Ascending aorta (tissue), 2 donors: ENCODE measurements around the gene SAMD7. TPM values are rescaled to one million over a fixed set of nuclear protein-coding genes. Genes with fewer than 3 reads are reported as not detected.

Experiments used
- DNase-seq, 2 donors: peaks; one replicate each; pipeline ENCODE4 v3.0.0-alpha.2; 2019; ENCODE audit warnings: low spot score in 2 of 2
- H3K27ac ChIP-seq, 2 donors: fragments of 200-600 bp; sonication (generic); one replicate each; pipeline ENCODE4 v1.5.1; 2016 to 2017; ENCODE audit warnings: mild to moderate bottlenecking in 1 of 2
- H3K27me3 ChIP-seq: fragments of 200-600 bp; sonication (generic); one replicate; pipeline ENCODE4 v1.5.1; 2017
- H3K36me3 ChIP-seq, 2 donors: fragments of 200-600 bp; sonication (generic); one replicate each; pipeline ENCODE4 v1.5.1; 2016
- H3K4me1 ChIP-seq, 2 donors: fragments of 200-600 bp; sonication (generic); one replicate each; pipeline ENCODE4 v1.5.1; 2016 to 2017; ENCODE audit warnings: mild to moderate bottlenecking in 1 of 2
- H3K4me3 ChIP-seq, 2 donors: fragments of 200-600 bp; sonication (generic); one replicate each; pipeline ENCODE4 v1.5.1; 2016 to 2017; ENCODE audit warnings: mild to moderate bottlenecking in 1 of 2
- H3K9me3 ChIP-seq, 2 donors: fragments of 200-600 bp; sonication (generic); one replicate each; pipeline ENCODE4 v1.5.1; 2016
- CTCF ChIP-seq, 3 experiments: fragments of 200-600 bp in 2 of 3; fragments of 450-650 bp in 1 of 3; sonication (generic) in 2 of 3; IDR thresholded peaks; one replicate each; pipeline ENCODE4 v1.5.1; 2016 to 2019; ENCODE audit warnings: antibody characterized with exemption in 3 of 3, mild to moderate bottlenecking in 1 of 3, moderate library complexity in 1 of 3
- intact Hi-C: fragments of 100-400 bp; cut with DNase I; formaldehyde crosslinking; loops from one replicate; pipeline ENCODE4 v1.15.1; 2023
- total RNA-seq: library from RNA; depleted of rRNA; stranded (reverse); fragments of >200 nt; gene quantifications from one replicate; pipeline ENCODE4 v1.1.0, GENCODE V29; 2016

The SAMD7 gene
- total RNA-seq, 1 donor from 2014 or later = not detected

- Histone ChIP-seq H3K27me3 (no peaks in the 10 kb centered on the region), H3K4me3 (no peak overlapping the region), H3K9me3 (no peaks in the 10 kb centered on the region), H3K36me3 (no peaks in the 10 kb centered on the region), H3K4me1 (no peaks in the 10 kb centered on the region), H3K27ac (no peak overlapping the region)
- no peak for DNase-seq
- TF ChIP-seq CTCF (IDR thresholded peaks at IDR 0.05) = no peak
- intact Hi-C loops = no loop called here
Observed at GRCh38 chr3:169913323-169913722, 2.0 kb downstream of the SAMD7 start.

GRCh38 chr3:169914321-169914720, 2.9 kb downstream of the SAMD7 start:
- Histone ChIP-seq H3K36me3 (no peaks in the 10 kb centered on the region), H3K27me3 (no peaks in the 10 kb centered on the region), H3K4me1 (no peaks in the 10 kb centered on the region), H3K9me3 (no peaks in the 10 kb centered on the region), H3K27ac (no peak overlapping the region), H3K4me3 (no peak overlapping the region)
- DNase-seq = no peak
- intact Hi-C loops = no loop called here
- no peak for TF ChIP-seq CTCF (IDR thresholded peaks at IDR 0.05)

- Histone ChIP-seq H3K4me3 (no peak overlapping the region), H3K27ac (no peak overlapping the region), H3K4me1 (no peaks in the 10 kb centered on the region), H3K9me3 (no peaks in the 10 kb centered on the region), H3K36me3 (no peaks in the 10 kb centered on the region), H3K27me3 (no peaks in the 10 kb centered on the region)
- no peak for DNase-seq
- TF ChIP-seq CTCF (IDR thresholded peaks at IDR 0.05) = no peak
- intact Hi-C loops = no loop called here
Observed at GRCh38 chr3:169923189-169923588, 11.8 kb downstream of the SAMD7 start.

GRCh38 chr3:169923831-169924230, 12.5 kb downstream of the SAMD7 start:
- TF ChIP-seq CTCF (IDR thresholded peaks at IDR 0.05) = no peak
- Histone ChIP-seq H3K9me3 (no peaks in the 10 kb centered on the region), H3K27ac (no peak overlapping the region), H3K36me3 (no peaks in the 10 kb centered on the region), H3K27me3 (no peaks in the 10 kb centered on the region), H3K4me3 (no peak overlapping the region), H3K4me1 (no peaks in the 10 kb centered on the region)
- intact Hi-C loops = no loop called here
- no peak for DNase-seq

GRCh38 chr3:169929830-169930519, 18.6 kb downstream of the SAMD7 start:
- no peak for TF ChIP-seq CTCF (IDR thresholded peaks at IDR 0.05)
- intact Hi-C loops = no loop called here
- H3K27ac ChIP-seq = no peak overlapping the region
- H3K36me3 ChIP-seq = no peaks in the 10 kb centered on the region
- H3K9me3 ChIP-seq = no peaks in the 10 kb centered on the region
- H3K4me3 ChIP-seq = no peak overlapping the region
- no peaks in the 10 kb centered on the region for H3K27me3 ChIP-seq
- no peak for DNase-seq
- no peaks in the 10 kb centered on the region for H3K4me1 ChIP-seq

- no peak for DNase-seq
- Histone ChIP-seq H3K27me3 (no peaks in the 10 kb centered on the region), H3K4me3 (no peak overlapping the region), H3K36me3 (no peaks in the 10 kb centered on the region), H3K27ac (no peak overlapping the region), H3K4me1 (no peaks in the 10 kb centered on the region), H3K9me3 (no peaks in the 10 kb centered on the region)
- TF ChIP-seq CTCF (IDR thresholded peaks at IDR 0.05) = no peak
- intact Hi-C loops = no loop called here
Observed at GRCh38 chr3:169930843-169931242, 19.5 kb downstream of the SAMD7 start.
